HG03097 (cell line): Measurements from ENCODE around the gene RBMS1.

ENCODE experiments used
- ATAC-seq: cut with Tn5 transposase; IDR thresholded peaks from one replicate; pipeline ENCODE4 v1.9.1; 2021; ENCODE audit not compliant: unreplicated experiment, low FRiP score

RBMS1 gene

GRCh38 chr2:160493227-160494028 is at the start of gene RBMS1:
TSS of gene RBMS1 (minus strand) at chr2:160493807. CDS start at chr2:160493363, 444 bp downstream.
- ATAC-seq, result no peak

GRCh38 chr2:160541745-160542144 is 48.1 kb upstream of the RBMS1 start:
- no peak for ATAC-seq

GRCh38 chr2:160538559-160539355 is 45.1 kb upstream of the RBMS1 start:
- ATAC-seq, result no peak

GRCh38 chr2:160538115-160538514 is 44.5 kb upstream of the RBMS1 start:
- ATAC-seq, result no peak

GRCh38 chr2:160534996-160535395 is 41.4 kb upstream of the RBMS1 start:
- ATAC-seq, result no peak

GRCh38 chr2:160534249-160534648 is 40.6 kb upstream of the RBMS1 start:
- ATAC-seq, result no peak

- no peak for ATAC-seq
Measured at GRCh38 chr2:160533482-160533881, 39.9 kb upstream of the RBMS1 start.

- ATAC-seq, result no peak
Measured at GRCh38 chr2:160532388-160532787, 38.8 kb upstream of the RBMS1 start.

- no peak for ATAC-seq
Measured at GRCh38 chr2:160522951-160523710, 29.5 kb upstream of the RBMS1 start.

GRCh38 chr2:160517731-160518130 is 24.1 kb upstream of the RBMS1 start:
- ATAC-seq, result no peak

- no peak for ATAC-seq
Measured at GRCh38 chr2:160516547-160517365, 23.1 kb upstream of the RBMS1 start.

GRCh38 chr2:160515120-160515519 is 21.5 kb upstream of the RBMS1 start:
- ATAC-seq, result no peak

GRCh38 chr2:160513120-160513519 is 19.5 kb upstream of the RBMS1 start:
- no peak for ATAC-seq

GRCh38 chr2:160512491-160512890 is 18.9 kb upstream of the RBMS1 start:
- no peak for ATAC-seq

GRCh38 chr2:160510617-160511016 is 17.0 kb upstream of the RBMS1 start:
- no peak for ATAC-seq

GRCh38 chr2:160509016-160509415 is 15.4 kb upstream of the RBMS1 start:
- no peak for ATAC-seq

- no peak for ATAC-seq
Measured at GRCh38 chr2:160507464-160507863, 13.9 kb upstream of the RBMS1 start.

- no peak for ATAC-seq
Measured at GRCh38 chr2:160507046-160507407, 13.4 kb upstream of the RBMS1 start.

- ATAC-seq, result no peak
Measured at GRCh38 chr2:160506371-160507045, 12.9 kb upstream of the RBMS1 start.

GRCh38 chr2:160505256-160505655 is 11.6 kb upstream of the RBMS1 start:
- ATAC-seq, result no peak
